ENCODE data around the gene OGDH. TPM values are rescaled to one million over a fixed set of nuclear protein-coding genes. Genes with fewer than 3 reads are reported as not detected.

The OGDH gene
- total and polyA plus RNA-seq, 2 of the 4 experiments (the other 2 are of a cell fraction) = 47.4 to 56.5 TPM

DNA sequence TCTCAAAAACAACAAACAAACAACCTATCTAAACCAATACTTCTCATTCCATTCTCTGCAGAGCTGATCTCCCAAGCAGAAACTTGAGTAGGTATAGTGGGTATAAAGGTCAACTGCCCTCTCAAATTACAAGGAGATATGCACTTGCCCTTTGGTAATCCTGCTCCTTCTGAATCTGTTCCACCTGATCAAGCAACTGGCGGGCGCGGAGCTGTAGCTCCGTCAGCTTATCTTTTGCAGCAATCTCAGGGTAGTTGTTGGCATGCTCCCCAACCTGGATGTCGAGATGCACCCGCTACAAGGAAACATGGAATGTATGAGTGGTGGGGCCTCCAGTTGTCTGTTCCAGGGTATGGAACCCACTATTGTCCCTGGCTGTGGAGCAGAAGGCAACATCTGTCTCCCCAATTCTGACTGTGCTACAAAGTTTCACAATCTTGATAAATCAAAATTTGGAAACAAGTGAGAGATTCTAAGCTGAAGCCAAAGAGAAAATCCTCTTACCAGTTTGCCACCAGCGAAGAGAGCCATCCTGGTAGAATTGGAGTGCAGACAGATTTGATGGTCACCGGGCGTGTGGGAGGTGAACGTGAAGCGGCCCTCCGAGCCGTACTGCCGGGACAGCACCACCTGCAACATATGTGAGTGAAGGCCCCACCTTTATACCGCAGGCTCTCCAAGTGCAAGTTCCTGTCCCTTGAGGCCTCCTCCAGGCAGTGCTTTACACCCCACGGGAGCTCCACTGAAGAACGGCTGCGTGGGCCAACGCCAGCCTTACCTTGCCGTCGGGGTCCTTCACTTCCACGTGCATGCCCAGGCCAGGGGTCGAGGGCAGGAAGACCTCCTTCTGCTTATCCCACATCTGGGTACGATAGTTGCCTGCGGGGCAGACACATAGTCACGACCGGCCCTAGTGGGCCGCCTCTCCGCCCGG, 25.2 kb upstream of the OGDH start (continued):
- TF ChIP-seq, protein P1, sequence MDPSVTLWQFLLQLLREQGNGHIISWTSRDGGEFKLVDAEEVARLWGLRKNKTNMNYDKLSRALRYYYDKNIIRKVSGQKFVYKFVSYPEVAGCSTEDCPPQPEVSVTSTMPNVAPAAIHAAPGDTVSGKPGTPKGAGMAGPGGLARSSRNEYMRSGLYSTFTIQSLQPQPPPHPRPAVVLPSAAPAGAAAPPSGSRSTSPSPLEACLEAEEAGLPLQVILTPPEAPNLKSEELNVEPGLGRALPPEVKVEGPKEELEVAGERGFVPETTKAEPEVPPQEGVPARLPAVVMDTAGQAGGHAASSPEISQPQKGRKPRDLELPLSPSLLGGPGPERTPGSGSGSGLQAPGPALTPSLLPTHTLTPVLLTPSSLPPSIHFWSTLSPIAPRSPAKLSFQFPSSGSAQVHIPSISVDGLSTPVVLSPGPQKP (IDR thresholded peaks at IDR 0.05; ENCODE audit: borderline replicate concordance, low read depth, low read length) = no peak
- TF ChIP-seq RCOR1 (IDR thresholded peaks at IDR 0.05; ENCODE audit: insufficient replicate concordance, low read length) = no peak

Data from IMR-90 (cell line).